Common myeloid progenitor, CD34-positive (primary cell): Measurements from ENCODE around the gene LRRC1.
"Not testable (repeated sequence)": the region's sequence is repeated elsewhere in the genome, so short reads cannot be mapped to it uniquely, and the experiment has no call there.

Experiments used
- CTCF ChIA-PET: fragments of 350-600 bp; sonication (Branson Sonifier 250); formaldehyde crosslinking; loops from one replicate; lab custom pipeline; 2021; ENCODE audit warnings: antibody characterized with exemption; lab: Charles Lee
- POLR2A ChIA-PET: fragments of 350-600 bp; sonication (Branson Sonifier 250); formaldehyde crosslinking; loops from one replicate; lab custom pipeline; 2021; ENCODE audit warnings: antibody characterized with exemption; lab: Charles Lee
- DNase-seq, 3 donors: peaks; one replicate each; pipeline versions ENCODE4 v3.0.0 to v3.0.0-alpha.2; 2013
- H3K27ac ChIP-seq, 2 experiments: 1 replicate in 1 of 2; 2 replicates in 1 of 2; pipeline ENCODE4 v1.7.0; 2013; ENCODE audit warnings: inconsistent platforms in 2 of 2, low read length in 2 of 2, mild to moderate bottlenecking in 2 of 2, low read depth in 1 of 2, moderate library complexity in 1 of 2; ENCODE audit not compliant: severe bottlenecking in 2 of 2, insufficient read depth in 1 of 2, poor library complexity in 1 of 2
- H3K27me3 ChIP-seq, 5 experiments: replicated peaks in 2 of 5; 1 replicate in 3 of 5; 2 replicates in 2 of 5; pipeline versions ENCODE4 v1.6.1 to v1.7.0; 2013; ENCODE audit warnings: low read length in 4 of 5, mild to moderate bottlenecking in 2 of 5, moderate library complexity in 2 of 5, inconsistent platforms in 1 of 5; ENCODE audit not compliant: insufficient read depth in 5 of 5, control insufficient read depth in 4 of 5
- H3K36me3 ChIP-seq, 4 experiments: 1 replicate in 2 of 4; 2 replicates in 2 of 4; pipeline versions ENCODE4 v1.6.1 to v1.7.0; 2013; ENCODE audit warnings: low read length in 3 of 4, control low read depth in 1 of 4, mild to moderate bottlenecking in 1 of 4; ENCODE audit not compliant: control insufficient read depth in 4 of 4, insufficient read depth in 4 of 4
- H3K4me1 ChIP-seq, 4 experiments: 1 replicate in 3 of 4; 2 replicates in 1 of 4; pipeline versions ENCODE4 v1.6.1 to v1.7.1; 2013; ENCODE audit warnings: low read length in 3 of 4, mild to moderate bottlenecking in 3 of 4, control low read depth in 1 of 4, inconsistent platforms in 1 of 4, moderate library complexity in 1 of 4; ENCODE audit not compliant: control insufficient read depth in 4 of 4, insufficient read depth in 4 of 4; ENCODE audit errors: control extremely low read depth in 1 of 4
- H3K4me3 ChIP-seq, 7 experiments: 1 replicate in 4 of 7; 2 replicates in 3 of 7; pipeline versions ENCODE4 v1.5.1 to v1.7.0; 2013; ENCODE audit warnings: mild to moderate bottlenecking in 7 of 7, low read length in 6 of 7, moderate library complexity in 6 of 7, inconsistent platforms in 2 of 7, low read depth in 2 of 7, control low read depth in 1 of 7; ENCODE audit not compliant: insufficient read depth in 4 of 7, control insufficient read depth in 1 of 7; ENCODE audit errors: extremely low read depth in 1 of 7
- H3K9me3 ChIP-seq, 5 experiments: 1 replicate in 4 of 5; 2 replicates in 1 of 5; pipeline versions ENCODE4 v1.6.1 to v1.7.1; 2013; ENCODE audit warnings: low read length in 4 of 5, mild to moderate bottlenecking in 2 of 5, inconsistent platforms in 1 of 5, low read depth in 1 of 5, moderate library complexity in 1 of 5; ENCODE audit not compliant: control insufficient read depth in 4 of 5, insufficient read depth in 2 of 5; ENCODE audit errors: control extremely low read depth in 1 of 5
- WGBS: methylation state at CpG from one replicate; pipeline ENCODE4 v1.1.5; 2013; ENCODE audit not compliant: insufficient coverage; 5-methylcytosine and 5-hydroxymethylcytosine counted together

The LRRC1 gene

DNA sequence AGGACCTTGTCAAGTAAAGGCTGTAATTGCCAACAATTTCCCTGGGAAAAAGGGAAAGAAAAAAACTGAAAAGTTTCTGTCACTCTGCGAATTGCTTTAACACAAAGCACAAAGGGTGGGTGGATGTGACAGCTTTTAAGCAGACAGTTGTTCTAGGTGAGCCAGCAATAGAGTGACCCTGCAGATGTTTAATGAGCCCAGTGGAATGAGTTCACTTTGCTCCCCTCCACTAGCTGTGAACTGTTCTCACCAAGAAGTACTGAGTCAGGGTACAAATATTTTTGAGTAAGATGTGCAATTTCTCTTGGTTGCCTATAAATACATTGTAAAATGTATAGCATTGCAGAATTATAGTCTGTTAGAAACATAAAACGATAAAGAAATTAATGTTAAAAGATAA is 26.2 kb upstream of the LRRC1 start:
- CTCF ChIA-PET = no interaction called here
- DNase-seq = no peak
- H3K36me3 ChIP-seq = no peaks in the 10 kb centered on the region
- H3K27ac ChIP-seq = no peak overlapping the region
- no peak overlapping the region for H3K4me3 ChIP-seq
- no peaks in the 10 kb centered on the region for H3K4me1 ChIP-seq
- peaks cover 0 to 3% (median 0%) of the 10 kb centered on the region in 5 experiments for H3K9me3 ChIP-seq
- WGBS = 100% methylated on average over 1 of the region's 2 CpGs
- POLR2A ChIA-PET = no interaction called here
- no peaks in the 10 kb centered on the region for H3K27me3 ChIP-seq

DNA sequence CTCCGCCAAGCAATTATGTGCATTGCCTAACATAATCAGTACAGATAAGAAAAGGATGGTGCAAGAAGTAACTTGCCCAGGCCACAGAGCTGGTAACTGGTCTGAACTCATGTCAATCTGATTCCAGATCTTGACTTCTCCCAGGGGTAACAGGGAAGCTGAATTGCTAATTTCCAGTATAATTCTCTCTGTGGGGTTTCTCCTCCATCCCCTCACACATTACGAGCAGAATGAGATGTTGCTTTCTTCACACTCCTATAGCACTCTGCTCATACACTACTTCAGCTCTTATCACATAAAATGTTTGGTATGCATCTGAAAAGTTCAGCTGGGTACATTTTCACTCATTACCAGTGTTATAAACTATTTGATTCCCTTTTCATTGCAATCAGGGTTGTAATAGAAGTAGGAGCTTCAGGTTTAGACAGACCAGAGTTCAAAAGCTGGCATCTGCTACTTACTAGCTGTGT is 24.0 kb upstream of the LRRC1 start:
- DNase-seq = no peak
- ChIA-PET POLR2A (no interaction called here), CTCF (interaction anchor here (0.8 to 1.3 kb wide), 3 partner anchors 17 to 62 kb away, joined by 3 to 4 read pairs (median 3); no protein-coding TSS in a partner anchor)
- Histone ChIP-seq H3K36me3 (peaks cover 0 to 3% (median 0%) of the 10 kb centered on the region in 4 experiments), H3K27me3 (no peaks in the 10 kb centered on the region), H3K4me1 (no peaks in the 10 kb centered on the region), H3K4me3 (no peak overlapping the region), H3K9me3 (peaks cover 0 to 8% (median 5%) of the 10 kb centered on the region in 5 experiments), H3K27ac (no peak overlapping the region)
- WGBS = 100% methylated on average over 1 of the region's 2 CpGs

DNA sequence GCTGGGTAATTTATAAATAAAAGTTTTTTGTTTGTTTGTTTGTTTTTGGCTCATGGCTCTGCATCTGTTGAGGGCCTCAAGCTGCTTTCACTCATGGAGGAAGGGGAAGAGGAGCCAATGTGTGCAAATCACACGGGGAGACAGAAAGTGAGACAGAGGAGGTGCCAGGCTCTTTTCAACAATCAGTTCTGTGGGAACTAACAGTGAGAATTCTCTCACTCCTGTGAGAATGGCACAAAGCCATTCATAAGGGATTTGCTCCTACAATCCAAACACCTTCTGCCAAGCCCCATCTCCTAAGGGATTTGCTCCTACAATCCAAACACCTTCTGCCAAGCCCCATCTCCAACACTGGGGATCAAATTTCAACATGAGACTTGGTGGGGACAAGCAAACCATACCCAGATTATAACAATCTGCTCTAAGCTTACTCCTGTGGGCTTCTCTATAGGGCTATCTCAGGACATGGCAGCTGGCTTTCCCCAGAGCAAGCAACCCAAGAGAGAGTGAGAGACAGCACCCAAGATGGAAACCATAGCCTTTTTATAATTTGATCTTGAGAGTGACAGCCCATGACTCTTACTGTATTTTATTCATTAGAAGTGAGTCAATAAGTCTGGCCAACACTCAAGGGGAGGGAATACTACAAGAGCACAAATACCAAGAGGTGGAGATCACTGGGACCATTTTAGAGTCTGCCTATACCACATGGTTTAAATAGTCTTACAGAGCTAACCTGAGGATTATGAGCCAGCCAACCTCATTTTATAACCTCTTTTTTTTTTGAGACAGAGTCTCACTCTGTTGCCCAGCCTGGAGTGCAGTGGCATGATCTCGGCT is 22.8 kb upstream of the LRRC1 start:
- 93% methylated on average over 2 of the region's 2 CpGs for WGBS
- Histone ChIP-seq H3K27ac (no peak overlapping the region), H3K4me1 (no peaks in the 10 kb centered on the region), H3K36me3 (peaks cover 0 to 3% (median 0%) of the 10 kb centered on the region in 4 experiments), H3K4me3 (no peak overlapping the region), H3K9me3 (peaks cover 0 to 8% (median 5%) of the 10 kb centered on the region in 5 experiments), H3K27me3 (no peaks in the 10 kb centered on the region)
- ChIA-PET CTCF (interaction anchor here (1.2 kb wide), 1 partner anchor 61 kb away, joined by 4 read pairs; no protein-coding TSS in a partner anchor), POLR2A (no interaction called here)
- no peak for DNase-seq

DNA sequence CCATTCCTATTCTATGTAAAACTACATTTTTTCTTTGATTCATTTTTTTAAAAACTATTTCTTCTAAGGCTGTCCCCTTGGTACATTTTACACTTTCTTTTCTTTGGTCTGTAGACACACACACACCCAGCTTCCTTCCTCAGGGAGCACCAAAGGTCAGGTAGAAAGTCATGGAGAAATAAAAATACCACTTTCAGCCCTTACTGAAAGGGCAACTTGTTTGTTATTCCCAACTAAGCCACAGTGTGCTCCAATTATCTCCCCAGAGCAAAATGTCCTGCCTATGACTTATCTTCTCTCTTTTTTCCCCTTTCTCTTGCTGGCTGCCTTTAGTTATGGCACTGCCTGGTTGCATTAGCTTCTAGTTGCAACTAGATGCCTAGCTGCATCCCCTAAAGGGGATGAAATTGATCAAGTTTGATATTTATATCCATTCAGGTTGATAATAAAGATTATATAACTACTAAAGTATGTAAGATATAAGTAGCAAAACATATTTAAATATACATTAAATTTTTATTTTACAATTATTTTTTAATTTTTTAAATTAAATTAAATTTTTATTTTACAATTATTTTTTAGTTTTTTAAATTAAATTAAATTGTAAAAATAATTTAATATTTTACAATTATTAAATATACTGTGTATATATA is 21.6 kb upstream of the LRRC1 start:
- Histone ChIP-seq H3K4me1 (no peaks in the 10 kb centered on the region), H3K4me3 (no peak overlapping the region), H3K27ac (no peak overlapping the region), H3K36me3 (peaks cover 0 to 3% (median 0%) of the 10 kb centered on the region in 4 experiments), H3K9me3 (peaks cover 0 to 8% (median 5%) of the 10 kb centered on the region in 5 experiments), H3K27me3 (no peaks in the 10 kb centered on the region)
- no peak for DNase-seq
- ChIA-PET CTCF (no interaction called here), POLR2A (no interaction called here)

DNA sequence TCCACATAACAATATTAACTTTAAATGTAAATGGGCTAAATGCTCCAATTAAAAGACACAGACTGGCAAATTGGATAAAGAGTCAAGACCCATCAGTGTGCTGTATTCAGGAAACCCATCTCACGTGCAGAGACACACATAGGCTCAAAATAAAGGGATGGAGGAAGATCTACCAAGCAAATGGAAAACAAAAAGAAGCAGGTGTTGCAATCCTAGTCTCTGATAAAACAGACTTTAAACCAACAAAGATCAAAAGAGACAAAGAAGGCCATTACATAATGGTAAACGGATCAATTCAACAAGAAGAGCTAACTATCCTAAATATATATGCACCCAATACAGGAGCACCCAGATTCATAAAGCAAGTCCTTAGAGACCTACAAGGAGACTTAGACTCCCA is 18.7 kb upstream of the LRRC1 start:
- DNase-seq, CTCF ChIA-PET, POLR2A ChIA-PET, H3K36me3 ChIP-seq, H3K27me3 ChIP-seq, H3K4me3 ChIP-seq, H3K4me1 ChIP-seq, H3K27ac ChIP-seq: not testable (repeated sequence)
- H3K9me3 ChIP-seq = peaks cover 0 to 15% (median 5%) of the 10 kb centered on the region in 5 experiments
- WGBS = no CpG with 5 or more reads among the region's 2 CpGs

- CTCF ChIA-PET, H3K27me3 ChIP-seq, H3K4me1 ChIP-seq, H3K4me3 ChIP-seq, POLR2A ChIA-PET, DNase-seq, H3K36me3 ChIP-seq, H3K27ac ChIP-seq: not testable (repeated sequence)
- peaks cover 0 to 42% (median 4%) of the 10 kb centered on the region in 5 experiments for H3K9me3 ChIP-seq
Observed at GRCh38 chr6:53784991-53785390, 9.8 kb upstream of the LRRC1 start.

DNA sequence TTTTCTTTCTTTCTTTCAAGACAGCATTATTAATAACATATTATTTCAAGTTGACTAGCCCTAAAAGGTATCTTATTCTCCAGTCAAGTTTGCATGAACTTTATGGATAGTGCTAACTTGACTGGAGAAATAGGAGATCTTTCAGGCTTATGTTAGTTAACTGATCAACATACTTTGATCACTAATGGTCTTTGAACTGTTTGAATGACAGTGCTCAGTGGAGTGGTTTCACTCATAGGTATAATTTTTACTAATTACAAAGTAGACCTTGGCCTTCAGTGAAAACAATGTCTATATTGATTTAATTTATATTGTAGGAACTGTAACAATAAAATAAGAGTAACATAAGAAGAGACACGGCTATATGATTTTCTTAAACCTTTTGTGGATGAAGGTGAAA is 8.0 kb upstream of the LRRC1 start:
- ChIA-PET CTCF (no interaction called here), POLR2A (no interaction called here)
- no CpG with 5 or more reads among the region's 1 CpG for WGBS
- DNase-seq = no peak
- no peaks in the 10 kb centered on the region for H3K4me1 ChIP-seq
- no peak overlapping the region for H3K4me3 ChIP-seq
- peaks cover 0 to 36% (median 4%) of the 10 kb centered on the region in 5 experiments for H3K9me3 ChIP-seq
- no peak overlapping the region for H3K27ac ChIP-seq
- H3K36me3 ChIP-seq = peaks cover 0 to 3% (median 1%) of the 10 kb centered on the region in 4 experiments
- no peaks in the 10 kb centered on the region for H3K27me3 ChIP-seq
